Chondrocyte (in vitro differentiated cells): ENCODE measurements around the gene MLANA. TPM values are rescaled to one million over a fixed set of nuclear protein-coding genes. Genes with fewer than 3 reads are reported as not detected.
A peak's percentile ranks its signal among the peaks of the same experiment; 100 is the strongest.

Experiments used
- DNase-seq: peaks from one replicate; pipeline ENCODE4 v3.0.0; 2021; ENCODE audit warnings: mixed read lengths, low spot score
- H3K27ac Mint-ChIP-seq: one replicate; pipeline ENCODE4 v1.8.0; 2021; ENCODE audit warnings: mild to moderate bottlenecking, moderate library complexity, mixed read lengths; ENCODE audit not compliant: unreplicated experiment
- H3K27me3 Mint-ChIP-seq: 2 replicates; pipeline ENCODE4 v1.8.0; 2021; ENCODE audit warnings: low read depth, mixed read lengths
- H3K36me3 Mint-ChIP-seq: 2 replicates; pipeline ENCODE4 v1.8.0; 2021; ENCODE audit warnings: low read depth, mixed read lengths
- H3K4me1 Mint-ChIP-seq: 2 replicates; pipeline ENCODE4 v1.8.0; 2021; ENCODE audit warnings: low read depth, mild to moderate bottlenecking, mixed read lengths
- H3K4me3 Mint-ChIP-seq: one replicate; pipeline ENCODE4 v1.8.0; 2021; ENCODE audit warnings: mild to moderate bottlenecking, moderate library complexity, mixed read lengths; ENCODE audit not compliant: unreplicated experiment
- H3K9me3 Mint-ChIP-seq: 2 replicates; pipeline ENCODE4 v1.8.0; 2021; ENCODE audit warnings: low read depth, mixed read lengths
- total RNA-seq: library from RNA; stranded (reverse); gene quantifications from 3 replicates; pipeline ENCODE4 v1.2.1, GENCODE V29; 2021
- TF ChIP-seq, protein P1 (sequence below): fragments of 200-600 bp; sonication (generic); IDR thresholded peaks from 2 replicates; pipeline ENCODE4 v1.5.0; 2021; ENCODE audit warnings: antibody characterized with exemption, mild to moderate bottlenecking, moderate library complexity

The MLANA gene
- total RNA-seq, 1 donor from 2014 or later, result not detected

DNA sequence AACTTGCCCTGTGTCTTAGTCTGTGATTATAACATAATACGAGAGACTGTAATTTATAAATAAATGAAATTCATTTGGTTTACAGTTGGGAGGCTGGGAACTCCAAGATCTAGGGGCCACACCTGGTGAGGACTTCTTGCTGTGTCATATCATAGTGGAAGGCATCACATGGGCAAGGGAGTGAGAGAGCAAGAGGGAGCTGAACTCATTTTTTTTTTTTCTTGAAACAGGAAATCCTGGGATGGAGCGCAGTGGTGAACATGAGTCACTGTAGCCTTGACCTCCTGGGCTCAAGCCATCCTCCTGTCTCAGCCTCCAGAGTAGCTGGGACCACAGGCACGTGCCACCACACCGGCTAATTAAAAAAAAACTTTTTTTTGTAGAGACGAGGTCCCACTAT is 7.2 kb downstream of the MLANA start:
- no peaks in the 10 kb centered on the region for H3K27me3 Mint-ChIP-seq
- no peaks in the 10 kb centered on the region for H3K9me3 Mint-ChIP-seq
- H3K36me3 Mint-ChIP-seq, result peaks cover 14% of the 10 kb centered on the region
- H3K4me3 Mint-ChIP-seq, result no peak overlapping the region
- H3K27ac Mint-ChIP-seq, result no peak overlapping the region
- peaks cover 4% of the 10 kb centered on the region for H3K4me1 Mint-ChIP-seq
- TF ChIP-seq, protein P1, sequence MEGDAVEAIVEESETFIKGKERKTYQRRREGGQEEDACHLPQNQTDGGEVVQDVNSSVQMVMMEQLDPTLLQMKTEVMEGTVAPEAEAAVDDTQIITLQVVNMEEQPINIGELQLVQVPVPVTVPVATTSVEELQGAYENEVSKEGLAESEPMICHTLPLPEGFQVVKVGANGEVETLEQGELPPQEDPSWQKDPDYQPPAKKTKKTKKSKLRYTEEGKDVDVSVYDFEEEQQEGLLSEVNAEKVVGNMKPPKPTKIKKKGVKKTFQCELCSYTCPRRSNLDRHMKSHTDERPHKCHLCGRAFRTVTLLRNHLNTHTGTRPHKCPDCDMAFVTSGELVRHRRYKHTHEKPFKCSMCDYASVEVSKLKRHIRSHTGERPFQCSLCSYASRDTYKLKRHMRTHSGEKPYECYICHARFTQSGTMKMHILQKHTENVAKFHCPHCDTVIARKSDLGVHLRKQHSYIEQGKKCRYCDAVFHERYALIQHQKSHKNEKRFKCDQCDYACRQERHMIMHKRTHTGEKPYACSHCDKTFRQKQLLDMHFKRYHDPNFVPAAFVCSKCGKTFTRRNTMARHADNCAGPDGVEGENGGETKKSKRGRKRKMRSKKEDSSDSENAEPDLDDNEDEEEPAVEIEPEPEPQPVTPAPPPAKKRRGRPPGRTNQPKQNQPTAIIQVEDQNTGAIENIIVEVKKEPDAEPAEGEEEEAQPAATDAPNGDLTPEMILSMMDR, result no peak
- DNase-seq, result no peak

DNA sequence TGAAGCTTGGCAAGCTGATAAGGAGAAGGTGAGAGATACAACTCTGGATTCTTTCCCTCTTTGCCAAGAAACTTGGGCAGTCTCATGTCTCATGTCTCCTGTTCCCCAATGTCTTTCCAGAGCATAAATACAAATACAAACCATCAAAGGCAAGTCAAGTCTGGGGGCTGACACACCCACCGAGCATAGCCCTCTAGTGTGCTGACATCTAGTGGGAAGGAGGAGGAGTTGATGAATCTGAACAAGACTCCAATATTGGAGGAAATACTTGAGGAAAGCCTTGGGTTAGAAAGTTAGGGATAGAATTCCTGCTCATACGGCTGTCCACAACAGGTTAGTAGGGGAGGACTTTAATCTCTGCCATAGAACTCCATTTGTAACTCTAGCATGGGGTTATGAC is 8.6 kb downstream of the MLANA start:
- DNase-seq, result no peak
- peaks cover 16% of the 10 kb centered on the region for H3K36me3 Mint-ChIP-seq
- H3K27ac Mint-ChIP-seq, result no peak overlapping the region
- H3K27me3 Mint-ChIP-seq, result no peaks in the 10 kb centered on the region
- H3K4me3 Mint-ChIP-seq, result no peak overlapping the region
- TF ChIP-seq, protein P1, result peak; percentile 36
- no peaks in the 10 kb centered on the region for H3K9me3 Mint-ChIP-seq
- H3K4me1 Mint-ChIP-seq, result peaks cover 4% of the 10 kb centered on the region

DNA sequence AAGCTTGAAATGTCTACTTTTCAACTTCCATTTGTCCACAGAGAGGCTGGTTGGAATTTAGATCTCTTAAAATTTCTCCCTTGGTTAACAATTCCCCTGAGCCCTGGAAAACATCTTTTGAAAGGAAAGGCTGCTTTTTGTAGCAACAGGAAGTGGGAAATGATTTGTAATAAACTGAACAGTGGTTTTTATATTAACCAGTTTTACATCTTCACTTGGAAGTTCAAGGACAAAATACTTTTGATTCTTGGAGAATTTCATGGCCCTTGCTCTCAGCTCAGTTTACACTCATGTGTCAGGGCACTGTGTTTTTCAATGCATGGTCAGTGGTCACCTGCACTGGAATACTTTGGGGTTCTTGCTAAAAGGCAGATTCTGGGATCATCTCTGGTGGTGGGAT is 9.9 kb downstream of the MLANA start:
- Mint-ChIP-seq H3K36me3 (peaks cover 22% of the 10 kb centered on the region), H3K4me3 (no peak overlapping the region)

DNA sequence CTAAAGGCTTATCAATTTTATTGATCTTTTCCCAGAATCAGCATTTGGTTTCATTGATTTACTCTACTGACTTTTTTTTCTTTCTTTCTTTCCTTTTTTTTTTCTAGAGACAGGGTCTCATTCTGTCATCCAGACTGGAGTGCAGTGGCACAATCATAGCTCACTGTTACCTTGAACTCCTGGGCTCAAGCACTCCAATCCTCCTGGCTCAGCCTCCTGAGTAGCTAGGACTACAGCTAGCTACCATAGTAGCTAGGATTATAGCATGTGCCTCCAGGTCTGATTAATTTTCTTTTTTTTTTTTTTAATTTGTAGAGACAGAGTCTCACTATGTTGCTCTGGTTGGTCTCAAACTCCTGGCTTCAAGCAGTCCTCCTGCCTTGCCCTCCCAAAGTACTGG is 11.7 kb downstream of the MLANA start:
- Mint-ChIP-seq H3K4me1 (peaks cover 4% of the 10 kb centered on the region), H3K36me3 (peaks cover 20% of the 10 kb centered on the region), H3K9me3 (no peaks in the 10 kb centered on the region), H3K27ac (no peak overlapping the region), H3K4me3 (no peak overlapping the region), H3K27me3 (no peaks in the 10 kb centered on the region)
- DNase-seq, result no peak
- TF ChIP-seq, protein P1, result no peak

More for the DNA sequence above, 9.9 kb downstream of the MLANA start:
- TF ChIP-seq, protein P1, result no peak
- H3K27me3 Mint-ChIP-seq, result no peaks in the 10 kb centered on the region
- H3K9me3 Mint-ChIP-seq, result no peaks in the 10 kb centered on the region
- peaks cover 4% of the 10 kb centered on the region for H3K4me1 Mint-ChIP-seq
- DNase-seq, result no peak
- H3K27ac Mint-ChIP-seq, result no peak overlapping the region

DNA sequence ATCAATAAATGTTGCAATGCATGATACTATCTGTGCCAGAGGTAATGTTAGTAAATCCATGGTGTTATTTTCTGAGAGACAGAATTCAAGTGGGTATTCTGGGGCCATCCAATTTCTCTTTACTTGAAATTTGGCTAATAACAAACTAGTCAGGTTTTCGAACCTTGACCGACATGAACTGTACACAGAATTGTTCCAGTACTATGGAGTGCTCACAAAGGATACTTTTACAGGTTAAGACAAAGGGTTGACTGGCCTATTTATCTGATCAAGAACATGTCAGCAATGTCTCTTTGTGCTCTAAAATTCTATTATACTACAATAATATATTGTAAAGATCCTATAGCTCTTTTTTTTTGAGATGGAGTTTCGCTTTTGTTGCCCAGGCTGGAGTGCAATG is 18.2 kb downstream of the MLANA start:
- H3K4me1 Mint-ChIP-seq, result peaks cover 3% of the 10 kb centered on the region
- H3K27ac Mint-ChIP-seq, result no peak overlapping the region
- TF ChIP-seq, protein P1, result no peak
- H3K36me3 Mint-ChIP-seq, result peaks cover 12% of the 10 kb centered on the region
- no peaks in the 10 kb centered on the region for H3K27me3 Mint-ChIP-seq
- no peak overlapping the region for H3K4me3 Mint-ChIP-seq
- DNase-seq, result no peak
- no peaks in the 10 kb centered on the region for H3K9me3 Mint-ChIP-seq
